K562 (cell line): Measurements from ENCODE around the gene MTMR3. TPM values are rescaled to one million over a fixed set of nuclear protein-coding genes. Genes with fewer than 3 reads are reported as not detected.

Experiments
- BCOR ChIP-seq: fragments of 450-650 bp; IDR thresholded peaks from 2 replicates; pipeline ENCODE4 v1.6.1; 2016
- CEBPB ChIP-seq: fragments of 450-650 bp; IDR thresholded peaks from 2 replicates; pipeline ENCODE4 v1.6.1; 2016; ENCODE audit warnings: missing genetic modification characterization, missing compliant biosample characterization
- CTBP1 ChIP-seq: fragments of 450-650 bp; IDR thresholded peaks from 2 replicates; pipeline ENCODE4 v1.6.1; 2016; ENCODE audit warnings: borderline replicate concordance
- FIP1L1 ChIP-seq: fragments of 200-400 bp; formaldehyde crosslinking; IDR thresholded peaks from 2 replicates; pipeline ENCODE4 v1.6.1; 2018; ENCODE audit warnings: mild to moderate bottlenecking, low read depth, low read length; ENCODE audit not compliant: poor library complexity, severe bottlenecking
- FUS ChIP-seq: fragments of 200-400 bp; formaldehyde crosslinking; optimal IDR thresholded peaks from 2 replicates; pipeline ENCODE3; 2017; ENCODE audit warnings: low read depth, low read length
- KLF6 ChIP-seq: fragments of 250-450 bp; sonication (Bioruptor Pico); IDR thresholded peaks from 2 replicates; pipeline ENCODE4 v1.4.0; 2020; ENCODE audit warnings: mild to moderate bottlenecking, moderate library complexity, borderline replicate concordance
- MBD2 ChIP-seq: sonication (generic); IDR thresholded peaks from 2 replicates; pipeline ENCODE4 v1.6.1; 2016; ENCODE audit warnings: low read depth, borderline replicate concordance
- MITF ChIP-seq: IDR thresholded peaks from 2 replicates; pipeline ENCODE4 v1.6.1; 2014; ENCODE audit warnings: antibody characterized with exemption
- MXD1 ChIP-seq: fragments of 250-450 bp; sonication (Bioruptor Pico); IDR thresholded peaks from 2 replicates; pipeline ENCODE4 v1.8.0; 2021; ENCODE audit warnings: borderline replicate concordance, mild to moderate bottlenecking, moderate library complexity; ENCODE audit not compliant: poor library complexity, severe bottlenecking
- RAD21 ChIP-seq, 2 experiments: fragments of 250-450 bp in 1 of 2; fragments of 450-650 bp in 1 of 2; sonication (Bioruptor Pico) in 1 of 2; formaldehyde crosslinking in 1 of 2; IDR thresholded peaks in 1 of 2; conservative IDR thresholded peaks in 1 of 2; 2 replicates each; pipeline versions ENCODE4 v1.4.0 to v1.8.0; 2020 to 2022; ENCODE audit warnings: mild to moderate bottlenecking in 2 of 2, moderate library complexity in 1 of 2
- RREB1 ChIP-seq: fragments of 250-450 bp; sonication (Bioruptor Pico); IDR thresholded peaks from 2 replicates; pipeline ENCODE4 v1.4.0; 2020
- TOE1 ChIP-seq, 2 experiments: fragments of 450-650 bp in 1 of 2; sonication (generic) in 1 of 2; formaldehyde crosslinking in 1 of 2; IDR thresholded peaks; 2 replicates each; pipeline versions ENCODE4 v1.7.1 to v1.8.0; 2016 to 2022; ENCODE audit warnings: borderline replicate concordance in 2 of 2, mild to moderate bottlenecking in 2 of 2, antibody characterized with exemption in 1 of 2, inconsistent platforms in 1 of 2, low read depth in 1 of 2, missing genetic modification reagents in 1 of 2, moderate library complexity in 1 of 2
- TRIM24 ChIP-seq, 2 experiments: fragments of 450-650 bp; IDR thresholded peaks; 2 replicates each; pipeline ENCODE4 v1.6.1; 2016
- ZBTB43 ChIP-seq: sonication (generic); formaldehyde crosslinking; IDR thresholded peaks from 2 replicates; pipeline ENCODE4 v1.8.0; 2023; ENCODE audit warnings: mild to moderate bottlenecking, missing genetic modification reagents
- ZFP30 ChIP-seq: fragments of 250-450 bp; sonication (Bioruptor Pico); IDR thresholded peaks from 2 replicates; pipeline ENCODE4 v1.8.0; 2022; ENCODE audit warnings: moderate library complexity, mild to moderate bottlenecking, inconsistent platforms, borderline replicate concordance
- ZFP36 ChIP-seq: fragments of 150-350 bp; IDR thresholded peaks from 2 replicates; pipeline ENCODE4 v1.6.1; 2018; ENCODE audit warnings: low read length, low read depth; ENCODE audit not compliant: partially characterized antibody
- ZFPM2 ChIP-seq: fragments of 250-450 bp; sonication (Bioruptor Pico); IDR thresholded peaks from 2 replicates; pipeline ENCODE4 v1.5.1; 2022; ENCODE audit warnings: mild to moderate bottlenecking
- ZNF431 ChIP-seq: sonication (generic); formaldehyde crosslinking; IDR thresholded peaks from 2 replicates; pipeline ENCODE4 v1.8.0; 2022; ENCODE audit warnings: mild to moderate bottlenecking, missing genetic modification reagents
- ZNF444 ChIP-seq: fragments of 250-450 bp; sonication (Bioruptor Pico); IDR thresholded peaks from 2 replicates; pipeline ENCODE4 v1.4.0; 2020; ENCODE audit warnings: mild to moderate bottlenecking, moderate library complexity
- polyA plus RNA-seq, 8 experiments: library from polyadenylated mRNA; depleted of rRNA in 4 of 8; stranded (reverse) in 5 of 8; unstranded in 3 of 8; fragments of >200 nt; fragmentation: Nextera tagmentation in 2 of 8; fragmentation: Illumina TruSeq in 1 of 8; extraction: Ambion mirVana in 2 of 8; extraction: Trizol in 1 of 8; gene quantifications; 2 replicates each; pipeline versions ENCODE4 v1.2.1 to v1.2.3, GENCODE V29; 2011 to 2014; ENCODE audit warnings: inconsistent platforms in 1 of 8, missing spikeins in 1 of 8
- total RNA-seq, 7 experiments: library from RNA; depleted of rRNA in 6 of 7; stranded (reverse); fragments of >200 nt in 6 of 7; fragmentation: Illumina TruSeq in 2 of 7; extraction: Trizol in 2 of 7; gene quantifications; 2 replicates each; pipeline versions ENCODE4 v1.2.1 to v1.2.3, GENCODE V29; 2011 to 2021; ENCODE audit warnings: low replicate concordance in 1 of 7

The MTMR3 gene
- total and polyA plus RNA-seq, 9 of the 15 experiments (the other 6 are each of a cell fraction or from before 2014, with no cell fraction given) = 1.6 to 13.7 (median 7.9) TPM

GRCh38 chr22:29951791-29952413, 68.9 kb downstream of the MTMR3 start (continued):
- TF ChIP-seq MITF = no peak
- TF ChIP-seq MBD2 = peak; percentile 52; the same call in 1 of the 2 replicates
- TF ChIP-seq CTBP1 = peak; percentile 19; the same call in 1 of the 2 replicates
- TF ChIP-seq ZFP36 = no peak
- TF ChIP-seq TRIM24 (IDR thresholded peaks at IDR 0.05) = peak; percentile 91 to 92
- no peak for TF ChIP-seq ZFP30 (CRISPR knock-in tag)
- TF ChIP-seq ZBTB43 (CRISPR knock-in tag) = no peak
- no peak for TF ChIP-seq RREB1 (CRISPR knock-in tag)
- TF ChIP-seq CEBPB = peak; percentile 53; the same call in 1 of the 2 replicates
- no peak for TF ChIP-seq ZNF431 (CRISPR knock-in tag)
- TF ChIP-seq ZNF444 (CRISPR knock-in tag) = no peak
- no peak for TF ChIP-seq ZFPM2
- TF ChIP-seq MXD1 (CRISPR knock-in tag) = no peak
- no peak for TF ChIP-seq TOE1 (IDR thresholded peaks at IDR 0.05; ENCODE audit: borderline replicate concordance)
- no peak for TF ChIP-seq TOE1 (CRISPR knock-in tag; IDR thresholded peaks at IDR 0.05; ENCODE audit: borderline replicate concordance, low read depth)
- no peak for TF ChIP-seq FUS
- no peak for TF ChIP-seq FIP1L1
- TF ChIP-seq BCOR = no peak
- TF ChIP-seq RAD21 (CRISPR knock-in tag; conservative IDR thresholded peaks at IDR 0.05 in 1 of 2, IDR thresholded peaks at IDR 0.05 in 1 of 2) = peak in 1 of 2 experiments; percentile 20; a peak in 1 of 4 replicates
- TF ChIP-seq KLF6 = no peak
